Esophagus squamous epithelium (tissue), 4 donors: ENCODE results near the gene TRIP12.

Source experiments
- CTCF ChIP-seq, 6 experiments: fragments of 450-650 bp in 4 of 6; fragments of 200-600 bp in 2 of 6; sonication (generic) in 2 of 6; IDR thresholded peaks; one replicate each; pipeline ENCODE4 v1.5.1; 2016 to 2019; ENCODE audit warnings: antibody characterized with exemption in 6 of 6, mild to moderate bottlenecking in 4 of 6, moderate library complexity in 4 of 6
- POLR2A ChIP-seq, 4 donors: fragments of 450-650 bp; IDR thresholded peaks; one replicate each; pipeline ENCODE4 v1.6.1; 2017; ENCODE audit warnings: antibody characterized with exemption in 4 of 4, mild to moderate bottlenecking in 4 of 4, moderate library complexity in 3 of 4

- TF ChIP-seq POLR2A (IDR thresholded peaks at IDR 0.05): no peak
- no peak for TF ChIP-seq CTCF (IDR thresholded peaks at IDR 0.05)
Observed at GRCh38 chr2:229874647-229875046, 47.2 kb downstream of the TRIP12 start.
